Adrenal gland (tissue), 19 donors: Measurements from ENCODE around the gene ATPAF2. TPM values are rescaled to one million over a fixed set of nuclear protein-coding genes. Genes with fewer than 3 reads are reported as not detected.

Experiments used
- DNase-seq, 7 donors: peaks; one replicate each; pipeline ENCODE4 v3.0.0-alpha.2; 2019 to 2020
- H3K27ac ChIP-seq, 5 donors: fragments of 200-600 bp; sonication (generic) in 4 of 5; 1 replicate in 3 of 5; 2 replicates in 2 of 5; pipeline versions ENCODE4 v1.5.1 to v1.8.0; 2016 to 2020; ENCODE audit warnings: mild to moderate bottlenecking in 1 of 5
- H3K27me3 ChIP-seq: fragments of 200-600 bp; 2 replicates; pipeline ENCODE4 v1.8.0; 2021
- H3K36me3 ChIP-seq, 2 donors: fragments of 200-600 bp; replicated peaks in 1 of 2; 1 replicate in 1 of 2; 2 replicates in 1 of 2; pipeline versions ENCODE4 v1.5.1 to v1.8.0; 2018 to 2022
- H3K4me1 ChIP-seq, 2 donors: fragments of 200-600 bp; replicated peaks in 1 of 2; 1 replicate in 1 of 2; 2 replicates in 1 of 2; pipeline versions ENCODE4 v1.5.1 to v1.8.0; 2018 to 2021
- H3K4me3 ChIP-seq, 4 donors: fragments of 200-600 bp; sonication (generic) in 3 of 4; one replicate each; pipeline ENCODE4 v1.5.1; 2016 to 2018
- H3K9me3 ChIP-seq, 3 donors: fragments of 200-600 bp; sonication (generic) in 1 of 3; replicated peaks in 1 of 3; 1 replicate in 2 of 3; 2 replicates in 1 of 3; pipeline versions ENCODE4 v1.5.1 to v1.8.0; 2016 to 2021
- CTCF ChIP-seq, 6 experiments: fragments of 450-650 bp in 4 of 6; fragments of 200-600 bp in 2 of 6; sonication (generic) in 1 of 6; IDR thresholded peaks; 1 replicate in 5 of 6; 2 replicates in 1 of 6; pipeline versions ENCODE4 v1.5.1 to v1.8.0; 2016 to 2021; ENCODE audit warnings: antibody characterized with exemption in 6 of 6, mild to moderate bottlenecking in 2 of 6, moderate library complexity in 1 of 6
- POLR2A ChIP-seq, 2 donors: fragments of 450-650 bp; IDR thresholded peaks; one replicate each; pipeline ENCODE4 v1.6.1; 2017; ENCODE audit warnings: antibody characterized with exemption in 2 of 2, mild to moderate bottlenecking in 2 of 2, moderate library complexity in 1 of 2
- WGBS, 4 donors: extraction: QIAGEN DNeasy Blood & Tissue Kit in 2 of 4; methylation state at CpG; one replicate each; pipeline versions ENCODE4 v1.1.5 to v1.1.7; 2013 to 2017; 5-methylcytosine and 5-hydroxymethylcytosine counted together
- intact Hi-C, 2 donors: fragments of 100-400 bp; cut with DNase I; formaldehyde crosslinking; loops; one replicate each; pipeline versions ENCODE4 v1.14.1 to v1.15.0; 2022 to 2023
- long read RNA-seq, 10 donors: library from polyadenylated mRNA in 3 of 10; unstranded in 2 of 10; stranded (forward) in 1 of 10; transcript quantifications; one replicate each; pipeline ENCODE4 v2.0.0 and lab custom pipeline, GENCODE V29; 2021 to 2026
- polyA plus RNA-seq, 3 donors: library from polyadenylated mRNA; stranded (reverse); fragments of 200-250 nt in 2 of 3; fragments of 350-450 nt in 1 of 3; fragmentation: Illumina TruSeq in 1 of 3; extraction: RNeasy Lipid Tissue Mini Kit (QIAGEN cat#74804) in 1 of 3; gene quantifications; one replicate each; pipeline ENCODE4 v1.2.3, GENCODE V29; 2013 to 2014
- total RNA-seq, 9 donors: library from RNA; depleted of rRNA in 4 of 9; stranded (reverse); fragments of >200 nt in 4 of 9; fragments of 120-200 nt in 1 of 9; fragmentation: NEBNext Ultra II Directional in 1 of 9; extraction: Animal tissue kit (Norgen Biotek cat#: 25700) in 1 of 9; gene quantifications; one replicate each; pipeline versions ENCODE4 v1.1.0 to v1.2.4, GENCODE V29; 2013 to 2023
- donor health status: healthy with polysubstance abuse.
- donor health status: Bipolar disorder and iron deficiency.
- donor health status: DM: yes; HTN: yes; CAD: no.
- donor health status: DM: no; HTN: no; CAD: no.
- donor health status: DM: no; HTN: no; CAD: no.
- donor health status: DM: yes; HTN: yes; CAD: no.

Gene ATPAF2
- 10 to 100 TPM; 32.5 to 68.6 (median 39.5) TPM for total RNA-seq
- polyA plus RNA-seq: 10 to 100 TPM; 48.9 to 57.8 (median 51.2) TPM
- long read RNA-seq, donor 1, transcript ATPAF2-206 (8 exons, 1,564 nt): major isoform, 13 of 19 reads
- long read RNA-seq, donor 1, partial matches to known transcripts: 0 of 19 reads
- long read RNA-seq, donor 1, other reads (novel, unspliced or antisense): 0 of 19 reads
- long read RNA-seq, donor 2, partial matches to known transcripts: 0 of 4 reads
- long read RNA-seq, donor 2, other reads (novel, unspliced or antisense): 0 of 4 reads
- long read RNA-seq, donor 3, transcript ATPAF2-206 (8 exons, 1,564 nt): major isoform, 13 of 15 reads
- long read RNA-seq, donor 3, partial matches to known transcripts: 0 of 15 reads
- long read RNA-seq, donor 3, other reads (novel, unspliced or antisense): 0 of 15 reads
- long read RNA-seq, donor 4, transcript ATPAF2-206 (8 exons, 1,564 nt): major isoform, 23 of 35 reads
- long read RNA-seq, donor 4, partial matches to known transcripts: 1 of 35 reads
- long read RNA-seq, donor 4, other reads (novel, unspliced or antisense): 10 of 35 reads
- long read RNA-seq, donor 5, transcript ATPAF2-206 (8 exons, 1,564 nt): major isoform, 31 of 42 reads
- long read RNA-seq, donor 5, partial matches to known transcripts: 2 of 42 reads
- long read RNA-seq, donor 5, other reads (novel, unspliced or antisense): 8 of 42 reads
- long read RNA-seq, donor 6, transcript ATPAF2-206 (8 exons, 1,564 nt): major isoform, 17 of 28 reads
- long read RNA-seq, donor 6, partial matches to known transcripts: 2 of 28 reads
- long read RNA-seq, donor 6, other reads (novel, unspliced or antisense): 8 of 28 reads
- long read RNA-seq, donor 7, partial matches to known transcripts: 0 of 3 reads
- long read RNA-seq, donor 7, other reads (novel, unspliced or antisense): 0 of 3 reads
- long read RNA-seq, donor 8, transcript ATPAF2-206 (8 exons, 1,564 nt): major isoform, 14 of 15 reads
- long read RNA-seq, donor 8, partial matches to known transcripts: 0 of 15 reads
- long read RNA-seq, donor 8, other reads (novel, unspliced or antisense): 0 of 15 reads
- long read RNA-seq, donor 9, partial matches to known transcripts: 0 of 7 reads
- long read RNA-seq, donor 9, other reads (novel, unspliced or antisense): 0 of 7 reads
- long read RNA-seq, donor 10, transcript ATPAF2-206 (8 exons, 1,564 nt): major isoform, 8 of 11 reads
- long read RNA-seq, donor 10, partial matches to known transcripts: 0 of 11 reads
- long read RNA-seq, donor 10, other reads (novel, unspliced or antisense): 0 of 11 reads

DNA sequence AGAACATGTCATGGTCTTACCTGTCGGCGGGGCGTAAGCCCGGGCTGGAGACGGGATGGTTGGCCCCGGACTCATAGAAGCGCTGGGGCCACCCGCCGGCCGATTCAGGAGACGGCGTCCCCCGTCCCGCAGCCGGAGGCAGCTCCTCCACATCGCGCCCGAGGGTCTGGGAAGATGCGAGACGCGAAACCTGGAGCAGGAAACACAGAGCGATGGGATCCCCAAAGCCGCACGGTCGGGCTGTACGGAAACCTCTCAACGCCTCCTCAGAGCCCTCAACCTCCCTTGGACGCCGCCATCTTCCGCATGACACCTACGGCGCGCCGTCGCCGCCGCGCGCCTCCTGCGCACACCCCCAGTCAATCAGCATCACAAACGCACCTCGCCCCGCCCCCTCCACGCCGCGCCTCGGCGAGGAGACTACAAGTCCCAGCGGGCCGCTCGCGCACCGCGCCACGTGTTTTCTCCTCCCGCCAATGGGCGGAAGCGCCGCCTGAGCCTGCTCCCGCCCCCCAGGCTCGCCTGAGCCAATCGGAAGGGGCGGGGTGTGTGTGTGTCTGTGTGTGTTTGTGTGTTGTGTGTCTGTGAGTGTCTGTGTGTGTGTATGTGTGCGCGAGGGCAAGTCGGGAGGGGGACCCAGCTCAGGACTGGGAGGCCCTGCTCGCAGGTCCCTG lies at the start of gene ATPAF2, which contains the start of gene GID4:
ATPAF2 (minus strand) TSS at position 308 of the 674 bp plus-strand sequence; CDS start at position 153, 155 bp downstream.
GID4 (plus strand) TSS at position 548 of the 674 bp plus-strand sequence; CDS start at position 605, 57 bp downstream.
- Histone ChIP-seq H3K36me3 (no peaks in the 10 kb centered on the region), H3K4me3 (peak within 1 kb of the TSS; percentile 43 to 98 (median 56)), H3K4me1 (peaks cover 27 to 52% of the 10 kb centered on the region in 2 donors), H3K9me3 (no peaks in the 10 kb centered on the region), H3K27ac (peak within 1 kb of the TSS in 3 of 5 donors; percentile 55 to 82 (median 72)), H3K27me3 (no peaks in the 10 kb centered on the region)
- TF ChIP-seq POLR2A (IDR thresholded peaks at IDR 0.05) (peak in 1 of 2 donors; percentile 61), CTCF (IDR thresholded peaks at IDR 0.05) (no peak)
- intact Hi-C loops: loop anchor here (5.0 to 10.0 kb wide), 5 partner anchors 54 to 357 kb away; partner anchors contain the start of gene RAI1 (in 2 of the 2)
- WGBS, 4 donors: 0 to 1% (median 0%) methylated on average over 12 to 67 of the region's 67 CpGs
- DNase-seq: peak; percentile 99 to 100 (median 100)

DNA sequence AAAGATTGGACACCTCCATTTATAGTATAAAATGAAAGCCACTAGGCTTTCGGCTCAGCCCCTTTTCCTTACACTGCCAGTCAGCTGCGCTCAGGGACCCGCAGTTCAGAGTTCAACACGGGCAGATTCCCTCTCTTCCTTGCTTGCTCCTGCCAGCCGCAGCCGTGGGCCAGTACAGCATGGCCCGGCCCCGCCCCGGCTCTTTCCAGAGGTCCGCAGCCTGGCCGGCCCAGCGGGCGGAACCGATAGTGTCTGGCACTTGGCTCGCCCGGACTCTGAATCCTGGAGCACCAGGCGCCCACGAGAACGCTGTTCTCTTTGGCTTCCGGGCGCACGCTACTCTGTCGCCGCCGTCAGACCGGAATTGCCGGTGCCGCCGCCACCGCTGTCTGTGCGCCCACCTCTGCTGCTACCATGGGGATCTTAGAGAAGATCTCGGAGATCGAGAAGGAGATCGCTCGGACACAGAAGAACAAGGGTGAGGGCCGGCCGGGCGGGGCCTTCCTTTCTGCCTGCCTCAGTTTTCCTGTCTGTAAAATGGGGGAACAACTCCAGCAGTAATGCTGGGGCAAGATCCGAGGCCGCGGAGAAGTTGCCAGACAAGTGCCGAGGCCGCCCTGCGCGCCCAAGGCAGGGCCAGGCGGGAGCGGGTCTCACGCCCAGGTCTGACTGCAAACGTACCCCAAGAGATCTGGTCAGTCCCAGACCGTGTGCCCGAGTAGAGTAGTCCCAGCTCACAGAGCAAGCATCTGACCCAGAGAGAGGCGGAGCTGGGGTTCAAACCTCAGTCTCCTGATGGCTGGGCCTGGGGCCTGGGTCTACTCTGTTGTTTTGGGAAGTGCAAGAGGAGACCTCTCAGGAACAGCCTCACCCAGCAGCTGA lies 48.9 kb upstream of the ATPAF2 start, which contains the start of gene DRG2:
DRG2 (plus strand) TSS at position 339 of the 882 bp plus-strand sequence; CDS start at position 415, 76 bp downstream.
- intact Hi-C loops: no loop called here
- Histone ChIP-seq H3K9me3 (no peaks in the 10 kb centered on the region), H3K27me3 (no peaks in the 10 kb centered on the region), H3K36me3 (peaks cover 0 to 3% of the 10 kb centered on the region in 2 donors), H3K4me1 (peaks cover 6 to 14% of the 10 kb centered on the region in 2 donors), H3K27ac (peak within 1 kb of the TSS in 4 of 5 donors; percentile 17 to 77 (median 64)), H3K4me3 (peak within 1 kb of the TSS; percentile 52 to 98 (median 67))
- peak in 1 of 6 experiments; percentile 21 for TF ChIP-seq CTCF (IDR thresholded peaks at IDR 0.05)
- peak; percentile 64 to 69 for TF ChIP-seq POLR2A (IDR thresholded peaks at IDR 0.05)
- DNase-seq: peak; percentile 89 to 96 (median 94)
- WGBS, 4 donors: 0 to 1% (median 1%) methylated on average over 12 to 52 of the region's 52 CpGs

DNA sequence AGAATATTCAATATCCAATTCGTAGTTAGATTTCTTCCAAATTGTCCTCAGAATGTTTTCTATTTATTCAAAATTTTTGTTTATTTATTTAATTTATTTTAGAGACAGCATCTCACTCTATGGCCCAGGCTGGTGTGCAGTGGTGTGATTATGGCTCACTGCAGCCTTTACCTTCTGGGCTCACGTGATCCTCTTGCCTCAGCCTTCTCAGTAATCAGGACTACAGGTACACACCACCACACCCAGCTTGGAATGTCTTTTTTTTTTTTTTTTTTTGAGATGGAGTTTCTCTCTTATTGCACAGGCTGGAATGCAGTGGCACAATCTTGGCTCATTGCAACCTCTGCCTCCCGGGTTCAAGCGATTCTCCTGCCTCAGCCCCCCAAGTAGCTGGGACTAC lies 45.3 kb upstream of the ATPAF2 start:
- no peak overlapping the region for H3K4me3 ChIP-seq
- no peak for TF ChIP-seq POLR2A (IDR thresholded peaks at IDR 0.05)
- TF ChIP-seq CTCF (IDR thresholded peaks at IDR 0.05): no peak
- H3K27ac ChIP-seq: no peak overlapping the region
- intact Hi-C loops: no loop called here
- WGBS, 4 donors: 69 to 85% (median 80%) methylated on average over 4 of the region's 4 CpGs
- no peaks in the 10 kb centered on the region for H3K9me3 ChIP-seq
- no peak for DNase-seq
- H3K27me3 ChIP-seq: no peaks in the 10 kb centered on the region
- no peaks in the 10 kb centered on the region for H3K36me3 ChIP-seq
- H3K4me1 ChIP-seq: peaks cover 6 to 14% of the 10 kb centered on the region in 2 donors
